Tibial artery (tissue), 4 donors: ENCODE measurements around the gene ASB1.
A peak's percentile ranks its signal among the peaks of the same experiment; 100 is the strongest.

Source experiments
- DNase-seq, 2 donors: peaks; one replicate each; pipeline ENCODE4 v3.0.0-alpha.2; 2019
- H3K27ac ChIP-seq, 2 donors: fragments of 200-600 bp; sonication (generic) in 1 of 2; 1 replicate in 1 of 2; 2 replicates in 1 of 2; pipeline ENCODE4 v1.5.1; 2018 to 2019; ENCODE audit warnings: mild to moderate bottlenecking in 1 of 2
- H3K27me3 ChIP-seq, 2 donors: fragments of 200-600 bp; sonication (generic) in 1 of 2; one replicate each; pipeline versions ENCODE4 v1.5.1 to v1.6.0; 2016 to 2019
- H3K36me3 ChIP-seq, 3 donors: fragments of 200-600 bp; sonication (generic) in 2 of 3; one replicate each; pipeline ENCODE4 v1.5.1; 2016 to 2019; ENCODE audit warnings: mild to moderate bottlenecking in 2 of 3
- H3K4me1 ChIP-seq, 4 donors: fragments of 200-600 bp; sonication (generic) in 2 of 4; 1 replicate in 3 of 4; 2 replicates in 1 of 4; pipeline ENCODE4 v1.5.1; 2016 to 2019
- H3K4me3 ChIP-seq, 2 donors: fragments of 200-600 bp; sonication (generic) in 1 of 2; 1 replicate in 1 of 2; 2 replicates in 1 of 2; pipeline ENCODE4 v1.5.1; 2018 to 2019; ENCODE audit warnings: mild to moderate bottlenecking in 2 of 2
- H3K9me3 ChIP-seq, 3 donors: fragments of 200-600 bp; sonication (generic) in 1 of 3; one replicate each; pipeline ENCODE4 v1.5.1; 2016 to 2019
- CTCF ChIP-seq, 2 experiments: fragments of 200-600 bp in 1 of 2; fragments of 450-650 bp in 1 of 2; IDR thresholded peaks; one replicate each; pipeline ENCODE4 v1.5.1; 2017 to 2019; ENCODE audit warnings: antibody characterized with exemption in 2 of 2, mild to moderate bottlenecking in 1 of 2, moderate library complexity in 1 of 2
- intact Hi-C: fragments of 100-400 bp; cut with DNase I; formaldehyde crosslinking; loops from one replicate; pipeline ENCODE4 v1.15.0; 2023; ENCODE audit warnings: low total_unique reads

The ASB1 gene

GRCh38 chr2:238499731-238500580 is 73.2 kb downstream of the ASB1 start:
- Histone ChIP-seq H3K9me3 (no peaks in the 10 kb centered on the region), H3K36me3 (no peaks in the 10 kb centered on the region), H3K4me1 (no peaks in the 10 kb centered on the region), H3K27me3 (peaks cover 0 to 7% of the 10 kb centered on the region in 2 donors), H3K27ac (no peak overlapping the region), H3K4me3 (no peak overlapping the region)
- no peak for TF ChIP-seq CTCF (IDR thresholded peaks at IDR 0.05)
- intact Hi-C loops = no loop called here
- peak in 1 of 2 donors; percentile 44 for DNase-seq

- no peaks in the 10 kb centered on the region for H3K4me1 ChIP-seq
- intact Hi-C loops = no loop called here
- no peak overlapping the region for H3K4me3 ChIP-seq
- no peaks in the 10 kb centered on the region for H3K9me3 ChIP-seq
- no peak for TF ChIP-seq CTCF (IDR thresholded peaks at IDR 0.05)
- no peaks in the 10 kb centered on the region for H3K36me3 ChIP-seq
- peaks cover 0 to 7% of the 10 kb centered on the region in 2 donors for H3K27me3 ChIP-seq
- no peak overlapping the region for H3K27ac ChIP-seq
- peak in 1 of 2 donors; percentile 43 for DNase-seq
Observed at GRCh38 chr2:238501311-238501710, 74.6 kb downstream of the ASB1 start.
